GM23248 (cell line): ENCODE results near the gene WWTR1. TPM values are rescaled to one million over a fixed set of nuclear protein-coding genes. Genes with fewer than 3 reads are reported as not detected.
A peak's percentile ranks its signal among the peaks of the same experiment; 100 is the strongest.

Experiments
- DNase-seq: peaks from one replicate; pipeline ENCODE4 v3.0.0-alpha.2; 2015
- H2AFZ ChIP-seq: fragments of 200-600 bp; sonication (generic); 2 replicates; pipeline ENCODE4 v1.6.1; 2016; ENCODE audit warnings: antibody characterized with exemption
- H3F3A ChIP-seq: fragments of 200-600 bp; sonication (generic); 2 replicates; pipeline ENCODE4 v1.6.1; 2016; ENCODE audit warnings: mild to moderate bottlenecking, antibody characterized with exemption, mixed run types; ENCODE audit not compliant: insufficient read depth
- H3K27ac ChIP-seq: fragments of 200-600 bp; sonication (generic); 2 replicates; pipeline ENCODE4 v1.5.1; 2016; ENCODE audit warnings: mild to moderate bottlenecking
- H3K27me3 ChIP-seq: fragments of 200-600 bp; sonication (generic); replicated peaks from 2 replicates; pipeline ENCODE4 v1.6.1; 2016; ENCODE audit warnings: mild to moderate bottlenecking; ENCODE audit not compliant: insufficient read depth
- H3K36me3 ChIP-seq: fragments of 200-600 bp; sonication (generic); 2 replicates; pipeline ENCODE4 v1.6.1; 2016; ENCODE audit warnings: low read depth, mild to moderate bottlenecking
- H3K4me1 ChIP-seq: fragments of 200-600 bp; sonication (generic); 2 replicates; pipeline ENCODE4 v1.6.1; 2016; ENCODE audit warnings: mild to moderate bottlenecking; ENCODE audit not compliant: insufficient read depth
- H3K4me2 ChIP-seq: fragments of 200-600 bp; sonication (generic); one replicate; pipeline ENCODE4 v1.6.1; 2016; ENCODE audit warnings: mild to moderate bottlenecking; ENCODE audit not compliant: unreplicated experiment
- H3K4me3 ChIP-seq: fragments of 200-600 bp; sonication (generic); 2 replicates; pipeline ENCODE4 v1.5.1; 2016; ENCODE audit warnings: mild to moderate bottlenecking
- H3K79me2 ChIP-seq: fragments of 200-600 bp; sonication (generic); 2 replicates; pipeline ENCODE4 v1.6.1; 2016; ENCODE audit warnings: mild to moderate bottlenecking; ENCODE audit not compliant: insufficient read depth
- H3K9ac ChIP-seq: fragments of 200-600 bp; sonication (generic); 2 replicates; pipeline ENCODE4 v1.6.1; 2016; ENCODE audit warnings: mild to moderate bottlenecking
- H3K9me2 ChIP-seq: fragments of 200-600 bp; sonication (generic); 2 replicates; pipeline ENCODE4 v1.6.1; 2016; ENCODE audit warnings: mixed run types, mild to moderate bottlenecking, moderate library complexity; ENCODE audit not compliant: insufficient read depth
- H3K9me3 ChIP-seq: fragments of 200-600 bp; sonication (generic); one replicate; pipeline ENCODE4 v1.6.1; 2017; ENCODE audit warnings: low read depth
- H4K20me1 ChIP-seq: fragments of 200-600 bp; sonication (generic); 2 replicates; pipeline ENCODE4 v1.6.0; 2016; ENCODE audit not compliant: insufficient read depth
- EZH2 ChIP-seq: fragments of 200-600 bp; sonication (generic); IDR thresholded peaks from 2 replicates; pipeline ENCODE4 v1.6.1; 2018; ENCODE audit warnings: antibody characterized with exemption, mild to moderate bottlenecking; ENCODE audit not compliant: insufficient read depth, poor library complexity, severe bottlenecking
- EZH2phosphoT487 ChIP-seq: fragments of 200-600 bp; sonication (generic); IDR thresholded peaks from 2 replicates; pipeline ENCODE4 v1.6.1; 2018; ENCODE audit warnings: antibody characterized with exemption, moderate library complexity, mild to moderate bottlenecking, low read depth; ENCODE audit not compliant: insufficient read depth
- WGBS, 2 experiments: methylation state at CpG; one replicate each; pipeline ENCODE4 v1.1.6; 2015 to 2017; ENCODE audit warnings: low lambda C conversion rate in 2 of 2, low coverage in 1 of 2; ENCODE audit errors: missing lambda C conversion rate in 2 of 2; 5-methylcytosine and 5-hydroxymethylcytosine counted together
- in situ Hi-C: fragments of 300-500 bp; cut with MboI; formaldehyde crosslinking; loops from 2 replicates; pipeline ENCODE4 v1.15.0; 2020
- polyA plus RNA-seq: library from polyadenylated mRNA; unstranded; fragments of >200 nt; fragmentation: Nextera tagmentation; extraction: Ambion mirVana; gene quantifications from 2 replicates; pipeline ENCODE4 v1.2.1, GENCODE V29; 2016
- total RNA-seq: library from RNA; depleted of rRNA; stranded (reverse); fragments of >200 nt; shearing (Covaris generic); gene quantifications from 2 replicates; pipeline ENCODE4 v1.2.3, GENCODE V29; 2014

The WWTR1 gene
- total and polyA plus RNA-seq, 2 experiments from 2014 or later, result 53.3 to 75.7 TPM

DNA sequence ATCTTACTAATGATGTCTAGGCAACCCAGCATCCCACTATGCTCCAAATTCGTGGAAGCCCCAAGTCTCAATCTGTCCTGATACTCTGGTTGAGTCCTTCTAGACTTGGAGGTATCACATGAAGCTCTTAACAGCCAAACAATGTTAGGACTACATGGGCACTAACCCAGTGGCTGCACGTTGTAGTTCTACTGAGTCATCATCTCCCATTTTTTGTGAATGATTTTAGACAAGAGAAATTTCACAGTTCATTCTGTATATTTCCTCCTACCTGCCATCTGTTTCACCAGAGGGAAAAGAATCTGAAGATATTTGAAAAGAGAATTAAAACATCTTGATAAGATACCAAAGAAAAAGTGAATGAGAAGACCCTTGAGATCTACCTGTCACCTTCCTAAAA is 9.8 kb upstream of the WWTR1 start:
- H3K9me2 ChIP-seq, result no peaks in the 10 kb centered on the region
- H3K9ac ChIP-seq, result no peak overlapping the region
- 41 to 50% methylated on average over 2 of the region's 2 CpGs for WGBS, 2 experiments
- peaks cover 2% of the 10 kb centered on the region; the same call in 1 of the 2 replicates for H3F3A ChIP-seq
- no peaks in the 10 kb centered on the region for H3K36me3 ChIP-seq
- no peak overlapping the region for H3K27ac ChIP-seq
- no peak overlapping the region for H3K4me2 ChIP-seq
- no peak overlapping the region for H3K4me3 ChIP-seq
- DNase-seq, result peak; percentile 60
- in situ Hi-C loops, result no loop called here
- H3K4me1 ChIP-seq, result 0 out of 2 replicates have a peak, but pooled peaks cover 4% of the 10 kb centered on the region
- H4K20me1 ChIP-seq, result no peaks in the 10 kb centered on the region
- no peak overlapping the region for H2AFZ ChIP-seq
- TF ChIP-seq EZH2, result no peak
- TF ChIP-seq EZH2phosphoT487, result no peak
- H3K79me2 ChIP-seq, result no peaks in the 10 kb centered on the region
- H3K9me3 ChIP-seq, result no peaks in the 10 kb centered on the region
- H3K27me3 ChIP-seq, result no peaks in the 10 kb centered on the region

DNA sequence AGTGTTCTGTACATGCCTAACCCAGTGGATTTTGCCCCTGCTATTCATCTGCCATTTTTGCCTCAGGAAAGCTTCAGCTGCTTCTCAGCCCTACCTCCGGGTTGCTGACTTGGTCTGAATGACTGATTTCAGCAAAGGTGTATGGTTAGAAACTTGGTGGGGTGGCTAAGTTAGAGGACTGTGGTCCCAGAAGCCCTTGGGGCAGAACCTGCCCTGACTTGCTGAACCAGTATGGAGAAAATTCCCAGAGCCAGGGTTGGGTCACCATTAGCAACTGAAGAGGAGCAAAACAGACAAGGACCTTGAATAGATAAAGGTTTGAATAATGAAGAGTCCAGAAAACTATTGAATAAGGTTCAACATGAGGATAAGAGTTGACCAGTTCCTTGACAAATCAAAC is 6.1 kb upstream of the WWTR1 start:
- H3K9me3 ChIP-seq, result no peaks in the 10 kb centered on the region
- in situ Hi-C loops, result no loop called here
- no peak overlapping the region for H3K9ac ChIP-seq
- WGBS, 2 experiments, result 88 to 93% methylated on average over 1 of the region's 1 CpG
- no peaks in the 10 kb centered on the region for H3K9me2 ChIP-seq
- H2AFZ ChIP-seq, result no peak overlapping the region
- H3K4me3 ChIP-seq, result no peak overlapping the region
- H3K4me2 ChIP-seq, result no peak overlapping the region
- H3K27me3 ChIP-seq, result no peaks in the 10 kb centered on the region
- no peaks in the 10 kb centered on the region for H4K20me1 ChIP-seq
- H3K27ac ChIP-seq, result no peak overlapping the region
- H3F3A ChIP-seq, result peaks cover 9% of the 10 kb centered on the region; the same call in 1 of the 2 replicates
- no peaks in the 10 kb centered on the region for H3K36me3 ChIP-seq
- H3K4me1 ChIP-seq, result 0 out of 2 replicates have a peak, but pooled peaks cover 6% of the 10 kb centered on the region
- no peaks in the 10 kb centered on the region for H3K79me2 ChIP-seq
- DNase-seq, result no peak
- TF ChIP-seq EZH2phosphoT487 (no peak), EZH2 (no peak)

DNA sequence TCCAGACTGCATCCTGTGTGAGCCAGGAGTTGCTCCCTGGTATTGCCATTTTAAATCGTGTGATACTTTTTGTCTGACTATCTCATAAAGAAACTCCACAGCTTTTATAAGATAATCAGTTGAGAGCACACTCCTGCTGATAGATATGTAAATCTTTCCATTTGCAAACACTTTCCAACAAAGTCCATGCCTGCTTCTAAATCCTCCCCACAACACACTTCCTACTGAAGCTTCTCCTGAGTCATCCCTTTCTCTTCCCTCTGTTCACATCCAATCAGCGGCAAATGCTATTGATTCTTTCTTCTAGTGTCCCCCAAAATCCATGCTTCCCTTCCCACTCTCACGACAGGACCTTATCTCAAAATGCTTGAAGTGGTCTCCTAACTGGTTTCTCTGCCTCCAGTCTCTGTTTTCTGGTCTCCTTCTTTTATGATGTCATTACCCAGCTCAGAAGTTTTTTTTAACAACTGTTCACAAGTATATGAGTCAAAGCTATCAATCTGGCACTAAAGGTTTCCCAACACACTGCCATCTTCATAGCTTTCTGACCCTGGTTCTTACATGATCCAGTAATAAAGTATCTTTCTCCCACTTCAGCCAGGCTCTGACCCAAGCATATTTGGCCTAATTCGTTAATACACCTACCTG is 4.5 kb upstream of the WWTR1 start:
- Histone ChIP-seq H3K9me3 (no peaks in the 10 kb centered on the region), H3K9ac (no peak overlapping the region), H3K36me3 (no peaks in the 10 kb centered on the region), H4K20me1 (no peaks in the 10 kb centered on the region), H3K27me3 (no peaks in the 10 kb centered on the region), H3K4me1 (0 out of 2 replicates have a peak, but pooled peaks cover 4% of the 10 kb centered on the region), H3K27ac (no peak overlapping the region), H3K4me3 (no peak overlapping the region), H3K9me2 (no peaks in the 10 kb centered on the region), H2AFZ (no peak overlapping the region), H3K79me2 (peaks cover 2% of the 10 kb centered on the region), H3K4me2 (no peak overlapping the region), H3F3A (peaks cover 9% of the 10 kb centered on the region; the same call in 1 of the 2 replicates)
- in situ Hi-C loops, result no loop called here
- TF ChIP-seq EZH2phosphoT487, result no peak
- no peak for TF ChIP-seq EZH2
- DNase-seq, result peak; percentile 52
- 93 to 98% methylated on average over 4 of the region's 4 CpGs for WGBS, 2 experiments

DNA sequence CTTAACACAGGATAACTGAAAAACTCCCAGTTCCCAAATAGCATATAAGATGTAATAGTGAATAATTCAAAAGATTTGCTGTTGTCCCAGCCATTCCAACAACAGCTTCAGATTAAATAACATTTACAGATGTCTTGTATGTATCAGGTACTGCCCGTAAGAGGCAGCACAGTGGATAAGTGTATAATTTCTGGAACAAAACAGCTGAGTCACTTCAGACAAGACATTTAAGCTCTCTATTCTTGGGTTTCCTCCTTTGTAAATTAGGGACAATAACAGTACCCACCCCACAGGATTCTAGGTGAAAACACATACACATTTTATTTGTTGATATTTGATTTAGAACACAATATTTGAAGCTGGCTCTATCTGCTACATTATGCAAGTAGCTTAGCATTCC is 2.6 kb upstream of the WWTR1 start:
- 96% methylated on average over 1 of the region's 1 CpG for WGBS, 2 experiments
- H2AFZ ChIP-seq, result no peak overlapping the region
- H3K9me2 ChIP-seq, result no peaks in the 10 kb centered on the region

More for the DNA sequence above, 2.6 kb upstream of the WWTR1 start:
- 0 out of 2 replicates have a peak, but pooled peaks cover 2% of the 10 kb centered on the region for H3K36me3 ChIP-seq
- in situ Hi-C loops, result no loop called here
- H3K9me3 ChIP-seq, result no peaks in the 10 kb centered on the region
- no peak overlapping the region for H3K4me2 ChIP-seq
- peaks cover 10% of the 10 kb centered on the region; the same call in 1 of the 2 replicates for H3K4me1 ChIP-seq
- TF ChIP-seq EZH2 (no peak), EZH2phosphoT487 (no peak)
- no peaks in the 10 kb centered on the region for H4K20me1 ChIP-seq
- no peak overlapping the region for H3K27ac ChIP-seq
- no peak overlapping the region for H3K4me3 ChIP-seq
- H3F3A ChIP-seq, result peaks cover 17% of the 10 kb centered on the region
- H3K27me3 ChIP-seq, result no peaks in the 10 kb centered on the region
- peaks cover 21% of the 10 kb centered on the region for H3K79me2 ChIP-seq
- DNase-seq, result no peak
- H3K9ac ChIP-seq, result no peak overlapping the region
